Measurements from ENCODE around the gene POLRMT. TPM values are rescaled to one million over a fixed set of nuclear protein-coding genes. Genes with fewer than 3 reads are reported as not detected.
"Not testable (repeated sequence)": the region's sequence is repeated elsewhere in the genome, so short reads cannot be mapped to it uniquely, and the experiment has no call there.

POLRMT gene
- total RNA-seq, 6 experiments from 2014 or later = 29.9 to 44.2 (median 34.7) TPM

DNA sequence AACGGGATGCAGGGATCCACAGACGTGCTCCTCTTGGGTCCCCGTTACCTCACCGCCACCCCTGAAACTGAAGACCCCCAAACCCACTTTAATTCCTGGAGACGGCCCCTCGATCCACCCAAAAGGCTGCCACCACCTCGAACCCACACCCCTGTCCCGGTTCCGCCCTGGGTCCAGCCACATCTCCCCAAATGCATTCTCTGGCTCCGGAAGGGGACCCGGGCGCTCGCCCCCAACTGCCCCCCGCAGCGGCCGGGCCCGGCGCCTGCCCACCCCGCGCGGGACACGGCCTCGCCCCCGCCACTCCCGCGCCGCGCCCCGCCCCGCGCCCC is 42.6 kb upstream of the POLRMT start:
- DNase-seq = no peak
- Mint-ChIP-seq H3K27me3 (ENCODE audit: insufficient read depth) (peaks cover 5% of the 10 kb centered on the region), H3K4me3 (peak overlapping the region; percentile 71), H3K36me3 (ENCODE audit: low read depth) (no peaks in the 10 kb centered on the region), H3K9me3 (no peaks in the 10 kb centered on the region), H3K27ac (peak overlapping the region; percentile 51; the same call in 1 of the 2 replicates), H3K4me1 (ENCODE audit: low read depth) (peaks cover 24% of the 10 kb centered on the region)
- TF ChIP-seq, protein P1, sequence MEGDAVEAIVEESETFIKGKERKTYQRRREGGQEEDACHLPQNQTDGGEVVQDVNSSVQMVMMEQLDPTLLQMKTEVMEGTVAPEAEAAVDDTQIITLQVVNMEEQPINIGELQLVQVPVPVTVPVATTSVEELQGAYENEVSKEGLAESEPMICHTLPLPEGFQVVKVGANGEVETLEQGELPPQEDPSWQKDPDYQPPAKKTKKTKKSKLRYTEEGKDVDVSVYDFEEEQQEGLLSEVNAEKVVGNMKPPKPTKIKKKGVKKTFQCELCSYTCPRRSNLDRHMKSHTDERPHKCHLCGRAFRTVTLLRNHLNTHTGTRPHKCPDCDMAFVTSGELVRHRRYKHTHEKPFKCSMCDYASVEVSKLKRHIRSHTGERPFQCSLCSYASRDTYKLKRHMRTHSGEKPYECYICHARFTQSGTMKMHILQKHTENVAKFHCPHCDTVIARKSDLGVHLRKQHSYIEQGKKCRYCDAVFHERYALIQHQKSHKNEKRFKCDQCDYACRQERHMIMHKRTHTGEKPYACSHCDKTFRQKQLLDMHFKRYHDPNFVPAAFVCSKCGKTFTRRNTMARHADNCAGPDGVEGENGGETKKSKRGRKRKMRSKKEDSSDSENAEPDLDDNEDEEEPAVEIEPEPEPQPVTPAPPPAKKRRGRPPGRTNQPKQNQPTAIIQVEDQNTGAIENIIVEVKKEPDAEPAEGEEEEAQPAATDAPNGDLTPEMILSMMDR (IDR thresholded peaks at IDR 0.05) = no peak

DNA sequence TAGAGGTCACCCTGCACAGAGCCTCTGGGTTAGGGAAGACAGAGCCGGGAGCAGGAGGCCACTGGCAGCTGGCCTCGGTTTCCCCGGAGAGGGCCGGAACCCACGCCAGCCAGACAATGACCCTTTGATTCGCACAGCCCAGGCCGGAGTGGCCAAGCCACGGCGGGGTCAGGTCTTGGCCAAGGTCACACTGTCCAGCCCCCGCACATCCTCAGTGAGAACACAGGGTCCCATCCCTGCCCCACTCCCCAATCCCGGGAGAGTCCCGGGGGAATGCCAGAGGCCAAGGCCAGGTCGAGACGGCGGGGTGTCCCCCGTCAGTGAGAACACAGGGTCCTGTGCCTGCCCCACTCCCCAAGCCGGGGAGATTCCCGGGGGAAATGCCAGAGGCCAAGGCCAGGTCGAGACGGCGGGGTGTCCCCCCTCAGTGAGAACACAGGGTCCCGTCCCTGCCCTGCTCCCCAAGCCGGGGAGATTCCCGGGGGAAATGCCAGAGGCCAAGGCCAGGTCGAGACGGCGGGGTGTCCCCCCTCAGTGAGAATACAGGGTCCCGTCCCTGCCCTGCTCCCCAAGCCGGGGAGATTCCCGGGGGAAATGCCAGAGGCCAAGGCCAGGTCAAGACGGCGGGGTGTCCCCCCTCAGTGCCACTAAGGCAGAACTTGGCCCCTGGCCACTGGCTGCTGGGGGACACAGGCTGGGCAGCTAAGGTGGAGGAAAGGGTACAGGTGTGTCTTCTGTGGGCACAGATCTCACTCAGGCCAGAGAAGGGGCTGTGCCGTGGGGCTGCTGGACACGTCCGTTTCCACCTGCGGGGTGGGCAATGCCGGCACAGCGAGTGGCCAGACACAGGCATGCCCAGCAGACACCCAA is 41.2 kb upstream of the POLRMT start:
- H3K4me1 Mint-ChIP-seq (ENCODE audit: low read depth) = peaks cover 24% of the 10 kb centered on the region
- H3K4me3 Mint-ChIP-seq = no peak overlapping the region
- peaks cover 5% of the 10 kb centered on the region; the same call in 1 of the 2 replicates for H3K27me3 Mint-ChIP-seq (ENCODE audit: insufficient read depth)
- no peaks in the 10 kb centered on the region for H3K9me3 Mint-ChIP-seq
- no peaks in the 10 kb centered on the region for H3K36me3 Mint-ChIP-seq (ENCODE audit: low read depth)
- DNase-seq = no peak
- TF ChIP-seq, protein P1 (IDR thresholded peaks at IDR 0.05) = no peak
- no peak overlapping the region for H3K27ac Mint-ChIP-seq

DNA sequence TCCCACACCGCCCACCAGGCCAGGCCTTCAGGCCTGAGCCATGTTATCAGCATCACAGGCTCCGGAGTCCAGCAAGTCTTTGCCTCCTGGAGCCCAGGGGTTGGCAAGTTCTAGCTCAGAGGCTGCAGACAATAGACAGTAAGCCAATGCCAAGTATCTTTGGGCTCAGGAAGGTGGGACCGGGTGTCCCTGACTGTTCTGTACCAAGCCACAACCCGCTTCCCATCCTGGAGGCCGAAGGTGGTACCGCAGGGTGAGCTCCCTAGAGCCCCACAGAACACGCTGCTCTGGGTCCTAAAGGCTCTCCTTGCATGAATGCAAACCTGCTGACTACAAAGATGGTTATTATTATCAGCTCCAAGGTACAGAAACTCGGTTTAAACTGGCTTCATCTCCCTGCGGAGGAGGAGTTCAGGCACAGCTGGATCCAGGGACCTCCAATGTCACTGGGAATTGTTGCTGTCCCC is 37.3 kb upstream of the POLRMT start:
- Mint-ChIP-seq H3K4me1 (ENCODE audit: low read depth) (peaks cover 6% of the 10 kb centered on the region), H3K4me3 (no peak overlapping the region), H3K9me3 (peaks cover 5% of the 10 kb centered on the region; the same call in 1 of the 2 replicates), H3K27ac (no peak overlapping the region), H3K27me3 (ENCODE audit: insufficient read depth) (peaks cover 3% of the 10 kb centered on the region; the same call in 1 of the 2 replicates), H3K36me3 (ENCODE audit: low read depth) (no peaks in the 10 kb centered on the region)
- TF ChIP-seq, protein P1 (IDR thresholded peaks at IDR 0.05) = peak; percentile 26
- DNase-seq = no peak

DNA sequence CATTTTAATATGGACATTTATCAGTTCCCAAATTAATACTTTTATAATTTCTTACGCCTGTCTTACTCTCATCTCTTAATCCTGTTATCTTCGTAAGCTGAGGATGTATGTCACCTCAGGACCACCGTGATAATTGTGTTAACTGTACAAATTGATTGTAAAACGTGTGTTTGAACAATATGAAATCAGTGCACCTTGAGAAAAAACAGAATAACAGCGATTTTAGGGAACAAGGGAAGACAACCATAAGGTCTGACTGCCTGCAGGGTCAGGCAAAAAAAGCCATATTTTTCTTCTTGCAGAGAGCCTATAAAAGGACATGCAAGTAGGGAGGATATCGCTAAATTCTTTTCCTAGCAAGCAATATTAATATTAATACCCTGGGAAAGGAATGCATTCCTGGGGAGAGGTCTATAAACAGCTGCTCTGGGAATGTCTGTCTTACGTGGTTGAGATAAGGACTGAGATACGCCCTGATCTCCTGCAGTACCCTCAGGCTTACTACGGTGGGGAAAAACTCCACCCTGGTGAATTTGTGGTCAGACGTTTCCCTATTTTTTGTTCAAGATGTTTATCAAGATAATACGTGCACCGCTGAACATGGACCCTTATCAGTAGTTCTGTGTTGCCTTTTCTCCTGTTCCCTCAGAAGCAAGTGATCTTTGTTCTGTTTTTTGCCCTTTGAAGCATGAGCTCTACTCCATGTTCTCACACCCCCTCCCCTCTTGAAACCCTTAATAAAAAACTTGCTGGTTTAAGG is 35.5 kb upstream of the POLRMT start:
- not testable (repeated sequence) for DNase-seq

DNA sequence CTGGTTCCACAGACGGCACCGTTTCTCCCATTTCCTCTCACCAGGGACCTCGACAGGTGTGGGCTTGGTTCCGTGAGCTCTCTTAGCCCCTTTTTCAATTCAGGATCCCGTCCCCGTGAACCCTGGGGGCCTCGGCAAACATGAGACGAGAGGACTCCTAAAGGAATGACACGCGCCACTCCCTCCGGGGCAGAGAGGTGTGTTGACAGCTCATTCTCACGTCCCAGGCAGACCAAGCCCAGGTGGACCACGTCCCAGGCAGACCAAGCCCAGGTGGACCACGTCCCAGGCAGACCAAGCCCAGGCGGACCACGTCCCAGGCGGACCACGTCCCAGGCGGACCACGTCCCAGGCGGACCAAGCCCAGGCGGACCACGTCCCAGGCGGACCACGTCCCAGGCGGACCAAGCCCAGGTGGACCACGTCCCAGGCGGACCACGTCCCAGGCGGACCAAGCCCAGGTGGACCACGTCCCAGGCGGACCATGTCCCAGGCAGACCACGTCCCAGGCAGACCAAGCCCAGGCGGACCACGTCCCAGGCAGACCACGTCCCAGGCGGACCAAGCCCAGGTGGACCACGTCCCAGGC is 33.7 kb upstream of the POLRMT start:
- peaks cover 15% of the 10 kb centered on the region; the same call in 1 of the 2 replicates for H3K4me1 Mint-ChIP-seq (ENCODE audit: low read depth)
- H3K27me3 Mint-ChIP-seq (ENCODE audit: insufficient read depth); H3K36me3 Mint-ChIP-seq (ENCODE audit: low read depth); DNase-seq; H3K27ac Mint-ChIP-seq; H3K4me3 Mint-ChIP-seq; H3K9me3 Mint-ChIP-seq: not testable (repeated sequence)

More for the DNA sequence above, 35.5 kb upstream of the POLRMT start:
- H3K27ac Mint-ChIP-seq; H3K4me1 Mint-ChIP-seq (ENCODE audit: low read depth); H3K27me3 Mint-ChIP-seq (ENCODE audit: insufficient read depth); H3K9me3 Mint-ChIP-seq; H3K4me3 Mint-ChIP-seq; H3K36me3 Mint-ChIP-seq (ENCODE audit: low read depth): not testable (repeated sequence)

DNA sequence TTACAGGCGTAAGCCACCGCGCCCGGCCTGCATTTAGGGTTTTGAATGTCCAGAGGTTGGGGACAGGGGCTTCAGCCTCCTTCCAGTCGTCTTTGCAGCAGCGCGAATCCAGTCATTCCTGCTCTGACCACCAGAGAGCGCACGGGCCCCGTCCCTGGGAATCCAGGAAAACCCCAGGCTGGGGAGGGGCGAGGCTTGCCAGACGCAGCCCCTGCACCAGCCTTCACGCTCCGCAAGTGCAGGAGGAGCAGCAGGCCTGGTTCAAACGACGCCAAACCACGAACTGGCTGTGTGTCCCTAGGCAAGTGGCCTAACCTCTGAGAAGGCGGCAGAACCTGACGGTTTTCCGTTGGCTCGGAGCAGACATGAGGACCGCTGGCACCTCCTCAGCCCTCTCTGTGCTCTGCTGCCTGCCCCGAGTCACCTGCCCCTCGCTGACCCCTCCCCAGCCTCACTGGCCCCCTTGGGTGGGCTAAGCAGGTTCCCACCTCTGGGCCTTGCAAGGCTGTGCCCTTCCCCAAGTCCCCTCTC is 31.6 kb upstream of the POLRMT start:
- Mint-ChIP-seq H3K36me3 (ENCODE audit: low read depth) (no peaks in the 10 kb centered on the region), H3K9me3 (peaks cover 5% of the 10 kb centered on the region; the same call in 1 of the 2 replicates), H3K27me3 (ENCODE audit: insufficient read depth) (peaks cover 3% of the 10 kb centered on the region), H3K4me3 (peak overlapping the region; percentile 62), H3K4me1 (ENCODE audit: low read depth) (peaks cover 32% of the 10 kb centered on the region), H3K27ac (0 out of 2 replicates have a peak overlapping the region, but pooled peaks have one; percentile 25)
- TF ChIP-seq, protein P1 (IDR thresholded peaks at IDR 0.05) = peak; percentile 95
- peak; percentile 36 for DNase-seq

All from HFFc6 (cell line).